Mucosa of rectum (tissue), 2 donors: Measurements from ENCODE around the gene RRP36.
A peak's percentile ranks its signal among the peaks of the same experiment; 100 is the strongest.

ENCODE experiments used
- H3K27ac ChIP-seq, 2 donors: one replicate each; pipeline ENCODE4 v1.7.0; 2013; ENCODE audit warnings: inconsistent platforms in 2 of 2, low read depth in 2 of 2, low read length in 2 of 2
- H3K27me3 ChIP-seq, 2 donors: one replicate each; pipeline ENCODE4 v1.7.0; 2013; ENCODE audit warnings: low read length in 2 of 2; ENCODE audit not compliant: control insufficient read depth in 2 of 2, insufficient read depth in 2 of 2
- H3K36me3 ChIP-seq, 2 donors: one replicate each; pipeline ENCODE4 v1.7.0; 2013; ENCODE audit warnings: low read length in 2 of 2; ENCODE audit not compliant: control insufficient read depth in 2 of 2, insufficient read depth in 2 of 2
- H3K4me1 ChIP-seq, 2 donors: one replicate each; pipeline ENCODE4 v1.7.0; 2013; ENCODE audit warnings: low read length in 2 of 2, mild to moderate bottlenecking in 1 of 2; ENCODE audit not compliant: control insufficient read depth in 2 of 2, insufficient read depth in 2 of 2
- H3K4me3 ChIP-seq, 2 donors: one replicate each; pipeline ENCODE4 v1.7.0; 2013; ENCODE audit warnings: low read length in 2 of 2
- H3K9ac ChIP-seq, 2 donors: one replicate each; pipeline ENCODE4 v1.7.0; 2013; ENCODE audit warnings: low read length in 2 of 2, low read depth in 1 of 2, mild to moderate bottlenecking in 1 of 2
- H3K9me3 ChIP-seq, 2 donors: one replicate each; pipeline ENCODE4 v1.7.0; 2013; ENCODE audit warnings: low read length in 2 of 2; ENCODE audit not compliant: control insufficient read depth in 2 of 2
- donor health status: healthy.
- donor health status: Normal muscosa, but diverticular disease.

RRP36 gene

GRCh38 chr6:43007126-43007525 lies 14.3 kb upstream of the RRP36 start:
- no peak overlapping the region for H3K4me3 ChIP-seq
- H3K36me3 ChIP-seq = peaks cover 49 to 61% of the 10 kb centered on the region in 2 donors
- H3K27ac ChIP-seq = no peak overlapping the region
- no peaks in the 10 kb centered on the region for H3K9me3 ChIP-seq
- H3K27me3 ChIP-seq = no peaks in the 10 kb centered on the region
- H3K4me1 ChIP-seq = peaks cover 0 to under 1% of the 10 kb centered on the region in 2 donors
- H3K9ac ChIP-seq = no peak overlapping the region

GRCh38 chr6:43009124-43009523 lies 12.3 kb upstream of the RRP36 start:
- peaks cover 49 to 61% of the 10 kb centered on the region in 2 donors for H3K36me3 ChIP-seq
- no peaks in the 10 kb centered on the region for H3K9me3 ChIP-seq
- H3K4me3 ChIP-seq = no peak overlapping the region
- H3K4me1 ChIP-seq = peaks cover 7 to 11% of the 10 kb centered on the region in 2 donors
- no peak overlapping the region for H3K9ac ChIP-seq
- no peaks in the 10 kb centered on the region for H3K27me3 ChIP-seq
- no peak overlapping the region for H3K27ac ChIP-seq

GRCh38 chr6:43011207-43011606 lies 10.2 kb upstream of the RRP36 start:
- Histone ChIP-seq H3K9me3 (no peaks in the 10 kb centered on the region), H3K4me1 (peaks cover 17 to 20% of the 10 kb centered on the region in 2 donors), H3K36me3 (peaks cover 46 to 57% of the 10 kb centered on the region in 2 donors), H3K27me3 (no peaks in the 10 kb centered on the region), H3K4me3 (no peak overlapping the region), H3K9ac (no peak overlapping the region), H3K27ac (no peak overlapping the region)

GRCh38 chr6:43012364-43012763 lies 9.1 kb upstream of the RRP36 start:
- Histone ChIP-seq H3K27me3 (no peaks in the 10 kb centered on the region), H3K36me3 (peaks cover 41 to 51% of the 10 kb centered on the region in 2 donors), H3K4me1 (peaks cover 25 to 26% of the 10 kb centered on the region in 2 donors), H3K9ac (no peak overlapping the region), H3K4me3 (peak overlapping the region in 1 of 2 donors; percentile 80), H3K27ac (no peak overlapping the region), H3K9me3 (no peaks in the 10 kb centered on the region)

- Histone ChIP-seq H3K27me3 (no peaks in the 10 kb centered on the region), H3K4me1 (peaks cover 25 to 27% of the 10 kb centered on the region in 2 donors), H3K27ac (peak overlapping the region; percentile 41 to 48), H3K36me3 (peaks cover 42 to 50% of the 10 kb centered on the region in 2 donors), H3K4me3 (peak overlapping the region; percentile 80 to 84), H3K9me3 (no peaks in the 10 kb centered on the region), H3K9ac (peak overlapping the region; percentile 48 to 76)
Measured at GRCh38 chr6:43013097-43013842, 8.2 kb upstream of the RRP36 start.

GRCh38 chr6:43013843-43014433 lies 7.5 kb upstream of the RRP36 start, which contains the start of the genes KLHDC3 and MEA1:
KLHDC3 (plus strand) TSS chr6:43014249; CDS start chr6:43017193, 2,944 bp downstream.
MEA1 (minus strand) TSS chr6:43013946; CDS start chr6:43013813, 133 bp downstream.
- H3K36me3 ChIP-seq = peaks cover 42 to 49% of the 10 kb centered on the region in 2 donors

GRCh38 chr6:43014434-43014909 lies 7.0 kb upstream of the RRP36 start:
- H3K9ac ChIP-seq = peak overlapping the region; percentile 36 to 54
- peak overlapping the region; percentile 53 to 67 for H3K27ac ChIP-seq
- H3K36me3 ChIP-seq = peaks cover 41 to 49% of the 10 kb centered on the region in 2 donors
- no peaks in the 10 kb centered on the region for H3K9me3 ChIP-seq
- H3K4me3 ChIP-seq = peak overlapping the region; percentile 88 to 93
- no peaks in the 10 kb centered on the region for H3K27me3 ChIP-seq
- H3K4me1 ChIP-seq = peaks cover 25 to 27% of the 10 kb centered on the region in 2 donors

More at GRCh38 chr6:43013843-43014433, 7.5 kb upstream of the RRP36 start, which contains the start of the genes KLHDC3 and MEA1:
- Histone ChIP-seq H3K9ac (peak within 1 kb of the TSS; percentile 54 to 76), H3K9me3 (no peaks in the 10 kb centered on the region), H3K27ac (peak within 1 kb of the TSS; percentile 53 to 67), H3K27me3 (no peaks in the 10 kb centered on the region), H3K4me3 (peak within 1 kb of the TSS; percentile 88 to 93), H3K4me1 (peaks cover 25 to 27% of the 10 kb centered on the region in 2 donors)

- H3K4me3 ChIP-seq = no peak overlapping the region
- H3K36me3 ChIP-seq = peaks cover 29 to 33% of the 10 kb centered on the region in 2 donors
- no peak overlapping the region for H3K9ac ChIP-seq
- no peak overlapping the region for H3K27ac ChIP-seq
- no peaks in the 10 kb centered on the region for H3K27me3 ChIP-seq
- H3K4me1 ChIP-seq = peaks cover 31 to 32% of the 10 kb centered on the region in 2 donors
- no peaks in the 10 kb centered on the region for H3K9me3 ChIP-seq
Measured at GRCh38 chr6:43016176-43016942, 5.1 kb upstream of the RRP36 start.

- Histone ChIP-seq H3K9me3 (no peaks in the 10 kb centered on the region), H3K4me3 (no peak overlapping the region), H3K27ac (no peak overlapping the region), H3K36me3 (peaks cover 23 to 27% of the 10 kb centered on the region in 2 donors), H3K27me3 (no peaks in the 10 kb centered on the region), H3K9ac (no peak overlapping the region), H3K4me1 (peaks cover 31 to 32% of the 10 kb centered on the region in 2 donors)
Measured at GRCh38 chr6:43016943-43017334, 4.5 kb upstream of the RRP36 start.
